Measurements from ENCODE around the gene SLC38A5.

GRCh38 chrX:48472851-48473703 lies 3.0 kb upstream of the SLC38A5 start:
- TF ChIP-seq EZH2 (IDR thresholded peaks at IDR 0.05; ENCODE audit: low read length) (no peak), CTCF (optimal IDR thresholded peaks at IDR 0.05 in 1 of 3, IDR thresholded peaks at IDR 0.05 in 1 of 3, conservative IDR thresholded peaks at IDR 0.05 in 1 of 3; ENCODE audit: extremely low read depth in 1 of 3, insufficient read depth in 2 of 3, low read length in 3 of 3) (no peak)

All from keratinocyte (primary cell).